ENCODE data around the gene LMAN1L.

DNA sequence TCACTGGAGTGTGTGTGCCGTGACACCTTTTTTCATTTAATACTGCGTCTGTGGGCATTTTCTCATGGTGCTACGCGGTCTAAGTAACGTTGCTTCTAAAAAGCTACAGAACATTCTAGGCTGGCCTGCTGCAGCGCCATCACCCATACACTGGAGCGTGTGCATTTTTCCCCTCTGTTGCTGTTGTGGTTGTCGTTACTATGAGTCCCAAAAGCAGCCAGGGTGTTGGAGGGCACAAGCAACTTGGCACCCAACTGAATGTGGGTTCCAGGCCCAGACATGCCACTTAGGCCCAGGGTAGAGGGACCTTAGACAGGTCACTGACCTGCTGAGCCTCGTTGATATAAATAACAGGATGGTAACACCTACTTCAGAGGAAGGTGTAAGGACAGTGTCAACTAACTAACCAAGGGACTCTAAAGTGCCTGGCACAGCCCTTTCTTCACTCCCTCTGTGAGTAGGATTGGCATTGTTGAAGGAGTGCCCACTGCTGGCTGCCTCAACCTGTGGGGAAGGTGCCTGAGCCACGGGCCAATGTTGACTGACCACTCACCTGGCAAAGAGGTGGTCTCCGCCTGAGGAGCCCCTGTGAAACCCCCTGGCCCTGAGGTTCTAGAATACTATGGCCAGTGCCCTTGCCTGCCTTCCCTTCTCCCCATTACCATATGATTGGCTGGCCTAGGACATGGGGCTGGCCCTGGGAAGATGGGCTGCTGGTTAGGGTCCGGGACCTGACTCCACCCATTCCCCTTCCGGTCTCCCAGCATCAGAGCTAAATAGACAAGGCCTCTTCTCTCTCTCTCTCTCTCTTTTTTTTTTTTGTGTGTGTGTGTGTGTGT is 27.2 kb upstream of the LMAN1L start:
- TF ChIP-seq, protein P1, sequence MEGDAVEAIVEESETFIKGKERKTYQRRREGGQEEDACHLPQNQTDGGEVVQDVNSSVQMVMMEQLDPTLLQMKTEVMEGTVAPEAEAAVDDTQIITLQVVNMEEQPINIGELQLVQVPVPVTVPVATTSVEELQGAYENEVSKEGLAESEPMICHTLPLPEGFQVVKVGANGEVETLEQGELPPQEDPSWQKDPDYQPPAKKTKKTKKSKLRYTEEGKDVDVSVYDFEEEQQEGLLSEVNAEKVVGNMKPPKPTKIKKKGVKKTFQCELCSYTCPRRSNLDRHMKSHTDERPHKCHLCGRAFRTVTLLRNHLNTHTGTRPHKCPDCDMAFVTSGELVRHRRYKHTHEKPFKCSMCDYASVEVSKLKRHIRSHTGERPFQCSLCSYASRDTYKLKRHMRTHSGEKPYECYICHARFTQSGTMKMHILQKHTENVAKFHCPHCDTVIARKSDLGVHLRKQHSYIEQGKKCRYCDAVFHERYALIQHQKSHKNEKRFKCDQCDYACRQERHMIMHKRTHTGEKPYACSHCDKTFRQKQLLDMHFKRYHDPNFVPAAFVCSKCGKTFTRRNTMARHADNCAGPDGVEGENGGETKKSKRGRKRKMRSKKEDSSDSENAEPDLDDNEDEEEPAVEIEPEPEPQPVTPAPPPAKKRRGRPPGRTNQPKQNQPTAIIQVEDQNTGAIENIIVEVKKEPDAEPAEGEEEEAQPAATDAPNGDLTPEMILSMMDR (IDR thresholded peaks at IDR 0.05; ENCODE audit: low read depth, low read length), result no peak; the same call in 1 of the 2 replicates
- TF ChIP-seq EZH2phosphoT487 (IDR thresholded peaks at IDR 0.05; ENCODE audit: low read depth), result no peak

All from OCI-LY3 (cell line).